NCI-H187 treated with DMSO at 0.1 percent for 48 hours (cell line): ENCODE measurements around the gene COL13A1.

Experiments
- DNase-seq: peaks from one replicate; lab custom pipeline; 2025; lab: John Stamatoyannopoulos, UW

COL13A1 gene

GRCh38 chr10:69908124-69908523 is 106.4 kb downstream of the COL13A1 start:
- DNase-seq: no peak

- no peak for DNase-seq
These were observed 108.9 kb downstream of the COL13A1 start for GRCh38 chr10:69910561-69910960.

- DNase-seq: no peak
These were observed 110.2 kb downstream of the COL13A1 start for GRCh38 chr10:69911613-69912528.

GRCh38 chr10:69912589-69912988 is 110.9 kb downstream of the COL13A1 start:
- no peak for DNase-seq

GRCh38 chr10:69913606-69914382 is 112.1 kb downstream of the COL13A1 start:
- no peak for DNase-seq

GRCh38 chr10:69914398-69915214 is 112.9 kb downstream of the COL13A1 start:
- DNase-seq: no peak

GRCh38 chr10:69915215-69915560 is 113.5 kb downstream of the COL13A1 start:
- no peak for DNase-seq

GRCh38 chr10:69916118-69916517 is 114.4 kb downstream of the COL13A1 start:
- no peak for DNase-seq

GRCh38 chr10:69918036-69918435 is 116.3 kb downstream of the COL13A1 start:
- no peak for DNase-seq

GRCh38 chr10:69919250-69919649 is 117.5 kb downstream of the COL13A1 start:
- DNase-seq: no peak

- DNase-seq: no peak
These were observed 123.4 kb downstream of the COL13A1 start for GRCh38 chr10:69925111-69925510.

- no peak for DNase-seq
These were observed 126.6 kb downstream of the COL13A1 start for GRCh38 chr10:69928339-69928738.

GRCh38 chr10:69929575-69929974 is 127.9 kb downstream of the COL13A1 start:
- no peak for DNase-seq

GRCh38 chr10:69934768-69935167 is 133.1 kb downstream of the COL13A1 start:
- DNase-seq: no peak

- DNase-seq: no peak
These were observed 134.4 kb downstream of the COL13A1 start for GRCh38 chr10:69936091-69936490.

- DNase-seq: no peak
These were observed 136.9 kb downstream of the COL13A1 start for GRCh38 chr10:69938541-69938991.

- no peak for DNase-seq
These were observed 137.4 kb downstream of the COL13A1 start for GRCh38 chr10:69939061-69939460.

- DNase-seq: no peak
These were observed 137.8 kb downstream of the COL13A1 start for GRCh38 chr10:69939481-69939880.

GRCh38 chr10:69941730-69942129 is 140.0 kb downstream of the COL13A1 start:
- no peak for DNase-seq

GRCh38 chr10:69943292-69943820 is 141.7 kb downstream of the COL13A1 start:
- no peak for DNase-seq

- no peak for DNase-seq
These were observed 143.1 kb downstream of the COL13A1 start for GRCh38 chr10:69944761-69945160.

GRCh38 chr10:69948261-69948660 is 146.6 kb downstream of the COL13A1 start:
- DNase-seq: peak; percentile 58
